Tongue (tissue), 2 donors: ENCODE data around the gene KIFC1. TPM values are rescaled to one million over a fixed set of nuclear protein-coding genes. Genes with fewer than 3 reads are reported as not detected.
"Not testable (repeated sequence)": the region's sequence is repeated elsewhere in the genome, so short reads cannot be mapped to it uniquely, and the experiment has no call there.

ENCODE experiments used
- DNase-seq: peaks from one replicate; pipeline ENCODE4 v3.0.0-alpha.2; 2015
- total RNA-seq: library from RNA; depleted of rRNA; stranded (reverse); fragments of >200 nt; gene quantifications from one replicate; pipeline ENCODE4 v1.2.3, GENCODE V29; 2014

KIFC1 gene
- total RNA-seq, 1 donor from 2014 or later = 12.2 TPM

GRCh38 chr6:33373960-33374910, 17.4 kb upstream of the KIFC1 start:
- DNase-seq = no peak

DNA sequence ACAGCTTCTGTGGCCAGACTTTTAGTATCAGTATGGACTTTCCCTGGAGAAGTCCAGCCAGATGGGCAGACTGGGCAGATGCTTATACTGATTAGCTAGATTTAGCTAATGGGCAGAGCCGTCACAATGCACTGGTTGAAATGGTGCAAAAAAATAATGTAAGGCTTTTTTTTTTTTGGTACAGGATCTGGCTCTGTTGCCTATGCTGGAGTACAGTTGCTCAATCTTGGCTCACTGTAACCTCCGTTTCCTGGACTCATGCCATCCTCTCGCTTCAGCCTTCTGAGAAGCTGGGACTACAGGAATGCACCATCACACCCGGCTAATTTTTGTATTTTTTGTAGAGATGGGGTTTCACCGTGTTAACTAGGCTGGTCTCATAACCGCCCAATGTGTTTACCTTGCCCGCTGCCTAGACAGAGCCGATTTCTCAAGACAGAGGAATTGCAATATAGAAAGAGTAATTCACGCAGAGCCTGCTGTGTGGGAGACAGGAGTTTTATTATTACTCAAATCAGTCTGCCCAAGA, 16.4 kb upstream of the KIFC1 start:
- peak; percentile 93 for DNase-seq

DNA sequence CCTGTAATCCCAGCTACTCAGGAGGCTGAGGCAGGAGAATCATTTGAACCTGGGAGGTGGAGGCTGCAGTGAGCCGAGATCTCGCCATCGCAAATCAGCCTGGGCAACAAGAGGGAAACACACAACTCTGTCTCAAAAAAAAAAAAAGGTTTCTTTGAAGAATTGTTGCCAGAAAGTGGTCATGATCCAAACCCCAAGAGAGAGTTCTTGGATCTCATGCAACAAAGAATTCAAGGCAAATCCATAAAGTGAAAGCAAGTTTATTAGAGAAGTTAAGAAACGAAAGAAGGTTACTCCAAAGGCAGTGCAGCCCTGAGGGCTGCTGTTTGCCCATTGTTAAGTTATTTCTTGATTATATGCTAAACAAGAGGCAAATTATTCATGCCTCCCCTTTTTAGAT, 14.5 kb upstream of the KIFC1 start:
- DNase-seq = no peak

GRCh38 chr6:33379184-33379583, 12.4 kb upstream of the KIFC1 start:
- not testable (repeated sequence) for DNase-seq

GRCh38 chr6:33380272-33380981, 11.2 kb upstream of the KIFC1 start:
- DNase-seq = no peak

DNA sequence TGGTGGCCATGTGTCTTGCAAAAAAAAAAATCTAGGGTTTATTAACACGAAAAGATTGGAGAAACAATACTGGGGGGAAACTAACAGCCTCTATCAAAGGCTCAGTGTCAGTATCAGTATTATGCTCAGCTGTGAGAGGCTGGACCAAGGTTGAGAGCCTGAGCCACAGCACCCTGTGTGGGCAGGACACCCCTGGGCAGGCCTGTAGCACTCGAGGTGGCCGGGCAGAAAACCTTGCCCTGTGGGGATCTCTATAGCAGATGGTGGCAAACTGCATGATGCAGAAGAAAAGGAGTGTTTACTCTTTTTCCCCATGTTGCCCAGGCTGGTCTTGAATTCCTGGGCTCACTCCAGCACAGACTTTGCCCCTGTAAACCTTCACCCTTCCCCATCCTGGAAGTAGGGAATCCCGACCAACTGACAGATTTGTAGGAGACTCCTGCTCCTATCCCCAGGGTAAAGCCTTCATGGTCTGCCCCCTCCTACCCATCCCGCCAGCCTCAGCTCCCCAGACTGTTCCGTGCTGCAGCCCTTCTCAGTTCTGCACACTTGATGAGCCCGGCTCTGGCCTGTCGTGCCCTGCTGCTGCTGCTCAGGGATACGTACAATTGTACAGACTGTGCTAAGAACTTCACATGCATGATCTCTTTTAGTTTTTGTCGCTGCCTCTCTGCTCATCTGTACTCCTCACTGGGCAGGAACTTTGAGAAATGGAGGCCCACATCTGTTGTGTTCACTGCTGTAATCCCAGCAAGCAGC, 8.0 kb upstream of the KIFC1 start:
- no peak for DNase-seq

- DNase-seq = no peak
Observed at GRCh38 chr6:33384581-33385020, 7.0 kb upstream of the KIFC1 start.

GRCh38 chr6:33390173-33390572, 1.4 kb upstream of the KIFC1 start:
- no peak for DNase-seq

DNA sequence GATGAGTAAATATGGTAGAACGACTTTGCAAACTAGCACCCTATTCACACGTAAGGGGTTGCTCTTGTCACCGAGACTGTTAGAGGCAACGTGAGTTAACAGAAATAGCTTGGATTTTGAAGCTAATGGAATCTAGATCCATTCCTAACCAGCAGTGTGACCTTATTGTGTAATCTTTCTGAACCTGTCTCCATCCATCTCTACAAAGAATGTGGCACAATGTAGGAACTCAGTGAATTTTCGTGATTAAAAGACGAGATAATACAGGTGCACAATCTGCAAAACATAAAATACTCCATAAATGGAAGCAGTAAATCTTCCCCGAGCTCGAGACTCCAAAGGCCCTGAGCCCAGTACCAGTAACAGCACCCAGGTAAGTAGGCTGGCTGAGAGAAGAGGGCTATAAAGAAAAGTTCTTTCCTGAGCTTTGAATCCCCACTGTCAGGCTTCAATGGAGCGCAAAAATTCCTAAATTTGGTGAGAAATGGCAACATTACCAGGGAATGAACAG, 801 bp upstream of the KIFC1 start:
- DNase-seq = no peak

GRCh38 chr6:33391922-33392594, 435 bp downstream of the KIFC1 start:
- DNase-seq = peak; percentile 38

- peak; percentile 24 for DNase-seq
Observed at GRCh38 chr6:33392595-33392948, 949 bp downstream of the KIFC1 start.

DNA sequence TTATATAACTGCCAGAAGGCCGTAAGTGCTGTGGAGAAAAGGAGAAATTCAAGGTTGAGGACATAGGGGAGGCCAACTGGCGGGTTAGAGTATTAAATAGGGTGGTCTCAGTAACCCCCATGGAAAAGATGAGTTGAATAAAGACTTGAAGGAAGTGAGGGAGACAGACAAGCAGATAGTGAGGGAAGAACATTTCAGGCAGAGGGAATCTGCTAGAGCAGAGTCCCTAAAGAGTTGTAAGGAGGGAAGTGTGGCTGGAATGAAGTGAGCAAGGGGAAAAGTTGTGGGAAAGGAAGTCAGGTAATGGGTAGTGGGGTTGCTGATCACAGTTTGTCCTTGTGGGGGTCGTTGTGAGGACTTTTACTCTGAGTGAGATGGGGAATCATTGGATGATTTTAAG, 1.4 kb downstream of the KIFC1 start:
- DNase-seq = no peak

DNA sequence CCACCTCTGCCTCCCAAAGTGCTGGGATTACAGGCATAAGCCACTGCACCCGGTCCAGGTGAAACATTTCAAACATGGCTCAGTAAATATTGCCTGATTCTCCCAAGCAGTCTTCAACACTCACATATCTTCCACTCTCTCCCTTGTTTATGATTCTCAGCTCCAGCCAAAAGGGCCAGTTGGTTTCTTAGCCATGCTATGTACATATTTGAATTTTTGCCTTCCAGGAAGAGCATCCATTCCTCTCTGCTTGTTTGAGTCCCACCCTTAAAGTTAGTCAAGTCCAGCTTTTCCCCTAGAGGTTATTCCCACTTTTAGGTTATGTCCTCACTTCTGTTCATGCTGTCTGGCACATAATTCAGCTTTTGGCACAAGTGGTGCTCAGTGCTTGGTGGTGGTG, 5.9 kb downstream of the KIFC1 start:
- no peak for DNase-seq

GRCh38 chr6:33398601-33399000, 7.0 kb downstream of the KIFC1 start:
- DNase-seq = not testable (repeated sequence)

GRCh38 chr6:33399881-33400280, 8.3 kb downstream of the KIFC1 start:
- DNase-seq = not testable (repeated sequence)

GRCh38 chr6:33404884-33405283, 13.3 kb downstream of the KIFC1 start:
- no peak for DNase-seq

GRCh38 chr6:33405386-33405940, 13.8 kb downstream of the KIFC1 start:
- no peak for DNase-seq

DNA sequence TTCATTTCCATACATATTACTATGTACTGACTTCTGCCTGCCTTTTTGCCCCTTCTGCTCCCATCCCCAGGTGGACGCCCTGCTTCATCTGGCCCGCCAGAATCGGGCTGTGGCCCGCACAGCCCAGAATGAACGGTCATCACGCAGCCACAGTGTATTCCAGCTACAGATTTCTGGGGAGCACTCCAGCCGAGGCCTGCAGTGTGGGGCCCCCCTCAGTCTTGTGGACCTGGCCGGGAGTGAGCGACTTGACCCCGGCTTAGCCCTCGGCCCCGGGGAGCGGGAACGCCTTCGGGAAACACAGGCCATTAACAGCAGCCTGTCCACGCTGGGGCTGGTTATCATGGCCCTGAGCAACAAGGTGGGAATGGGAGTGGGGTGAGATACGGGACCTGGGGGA, 14.5 kb downstream of the KIFC1 start:
- DNase-seq = no peak

- DNase-seq = no peak
Observed at GRCh38 chr6:33407132-33407718, 15.6 kb downstream of the KIFC1 start.

- DNase-seq = peak; percentile 99
Observed at GRCh38 chr6:33410050-33410710, 18.6 kb downstream of the KIFC1 start.
